Activated CD8-positive, alpha-beta T cell treated with anti-CD3 and anti-CD28 coated beads for 36 hours (primary cell): ENCODE measurements around the gene GIPC3. TPM values are rescaled to one million over a fixed set of nuclear protein-coding genes. Genes with fewer than 3 reads are reported as not detected.
A peak's percentile ranks its signal among the peaks of the same experiment; 100 is the strongest.

ENCODE experiments used
- ATAC-seq: fragments of 200-7000 bp; cut with Tn5 transposase; one replicate; pipeline ENCODE4 v1.10.0; 2021; ENCODE audit warnings: mild to moderate bottlenecking, moderate library complexity
- CTCF ChIA-PET: fragments of 350-600 bp; sonication (Branson Sonifier 250); formaldehyde crosslinking; loops from one replicate; lab custom pipeline; 2021; ENCODE audit warnings: antibody characterized with exemption; lab: Charles Lee
- POLR2A ChIA-PET: fragments of 350-600 bp; sonication (Branson Sonifier 250); formaldehyde crosslinking; loops from one replicate; lab custom pipeline; 2021; ENCODE audit warnings: antibody characterized with exemption; lab: Charles Lee
- DNase-seq: peaks from one replicate; pipeline ENCODE4 v3.0.0-alpha.2; 2020
- H3K27ac Mint-ChIP-seq: one replicate; pipeline ENCODE4 v1.8.0; 2021; ENCODE audit warnings: mild to moderate bottlenecking, mixed read lengths
- H3K27me3 Mint-ChIP-seq: one replicate; pipeline ENCODE4 v1.8.0; 2021; ENCODE audit warnings: mixed read lengths
- H3K36me3 Mint-ChIP-seq: one replicate; pipeline ENCODE4 v1.8.0; 2021; ENCODE audit warnings: low read depth, mixed read lengths
- H3K4me1 Mint-ChIP-seq: one replicate; pipeline ENCODE4 v1.8.0; 2021; ENCODE audit warnings: low read depth, mixed read lengths
- H3K4me3 Mint-ChIP-seq: one replicate; pipeline ENCODE4 v1.8.0; 2021; ENCODE audit warnings: mild to moderate bottlenecking, moderate library complexity, mixed read lengths
- H3K9me3 Mint-ChIP-seq: one replicate; pipeline ENCODE4 v1.8.0; 2021; ENCODE audit warnings: mixed read lengths
- intact Hi-C: fragments of 100-400 bp; cut with micrococcal nuclease; formaldehyde crosslinking; loops from one replicate; pipeline ENCODE4 v1.10.0; 2022
- total RNA-seq, 2 experiments: library from RNA; stranded (reverse); gene quantifications; one replicate each; pipeline ENCODE4 v1.2.3, GENCODE V29; 2021
- TF ChIP-seq, protein P1 (sequence below): fragments of 200-600 bp; IDR thresholded peaks from one replicate; pipeline ENCODE4 v1.8.0; 2022; ENCODE audit warnings: antibody characterized with exemption, mild to moderate bottlenecking

GIPC3 gene
- total RNA-seq, 2 experiments from 2014 or later: 0.09 to 0.14 TPM

DNA sequence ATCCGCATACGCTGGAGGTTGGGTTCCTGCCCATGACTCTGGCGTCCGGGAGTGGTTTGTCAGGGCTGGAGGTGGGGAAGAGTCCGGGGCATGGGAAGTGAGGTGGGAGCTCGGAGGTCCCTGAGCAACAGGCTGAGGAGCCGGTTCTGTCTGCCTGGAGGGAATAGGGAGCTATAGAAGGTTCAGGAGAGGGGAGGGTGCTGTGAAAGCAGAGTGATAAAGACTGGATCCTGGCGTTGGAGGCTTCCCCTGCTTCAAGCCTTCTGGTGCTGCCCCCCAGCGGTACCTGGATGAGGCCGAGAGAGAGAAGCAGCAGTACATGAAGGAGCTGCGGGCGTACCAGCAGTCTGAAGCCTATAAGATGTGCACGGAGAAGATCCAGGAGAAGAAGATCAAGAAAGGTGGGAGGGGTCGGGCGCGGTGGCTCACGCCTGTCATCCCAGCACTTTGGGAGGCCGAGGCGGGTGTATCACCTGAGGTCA lies 10.0 kb upstream of the GIPC3 start:
- no peak overlapping the region for H3K27ac Mint-ChIP-seq
- TF ChIP-seq, protein P1, sequence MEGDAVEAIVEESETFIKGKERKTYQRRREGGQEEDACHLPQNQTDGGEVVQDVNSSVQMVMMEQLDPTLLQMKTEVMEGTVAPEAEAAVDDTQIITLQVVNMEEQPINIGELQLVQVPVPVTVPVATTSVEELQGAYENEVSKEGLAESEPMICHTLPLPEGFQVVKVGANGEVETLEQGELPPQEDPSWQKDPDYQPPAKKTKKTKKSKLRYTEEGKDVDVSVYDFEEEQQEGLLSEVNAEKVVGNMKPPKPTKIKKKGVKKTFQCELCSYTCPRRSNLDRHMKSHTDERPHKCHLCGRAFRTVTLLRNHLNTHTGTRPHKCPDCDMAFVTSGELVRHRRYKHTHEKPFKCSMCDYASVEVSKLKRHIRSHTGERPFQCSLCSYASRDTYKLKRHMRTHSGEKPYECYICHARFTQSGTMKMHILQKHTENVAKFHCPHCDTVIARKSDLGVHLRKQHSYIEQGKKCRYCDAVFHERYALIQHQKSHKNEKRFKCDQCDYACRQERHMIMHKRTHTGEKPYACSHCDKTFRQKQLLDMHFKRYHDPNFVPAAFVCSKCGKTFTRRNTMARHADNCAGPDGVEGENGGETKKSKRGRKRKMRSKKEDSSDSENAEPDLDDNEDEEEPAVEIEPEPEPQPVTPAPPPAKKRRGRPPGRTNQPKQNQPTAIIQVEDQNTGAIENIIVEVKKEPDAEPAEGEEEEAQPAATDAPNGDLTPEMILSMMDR: no peak
- H3K4me3 Mint-ChIP-seq: no peak overlapping the region
- no peaks in the 10 kb centered on the region for H3K27me3 Mint-ChIP-seq
- H3K9me3 Mint-ChIP-seq: no peaks in the 10 kb centered on the region
- H3K4me1 Mint-ChIP-seq: peaks cover 11% of the 10 kb centered on the region
- peaks cover 13% of the 10 kb centered on the region for H3K36me3 Mint-ChIP-seq
- POLR2A ChIA-PET: interaction anchor here (0.6 kb wide), 1 partner anchor 10 kb away, joined by 4 read pairs; no protein-coding TSS in a partner anchor
- ATAC-seq: no peak
- intact Hi-C loops: no loop called here
- CTCF ChIA-PET: interaction anchor here (1.3 to 1.6 kb wide), 2 partner anchors 11 to 18 kb away, joined by 4 to 5 read pairs; partner anchors contain the start of gene MFSD12
- DNase-seq: peak; percentile 51

DNA sequence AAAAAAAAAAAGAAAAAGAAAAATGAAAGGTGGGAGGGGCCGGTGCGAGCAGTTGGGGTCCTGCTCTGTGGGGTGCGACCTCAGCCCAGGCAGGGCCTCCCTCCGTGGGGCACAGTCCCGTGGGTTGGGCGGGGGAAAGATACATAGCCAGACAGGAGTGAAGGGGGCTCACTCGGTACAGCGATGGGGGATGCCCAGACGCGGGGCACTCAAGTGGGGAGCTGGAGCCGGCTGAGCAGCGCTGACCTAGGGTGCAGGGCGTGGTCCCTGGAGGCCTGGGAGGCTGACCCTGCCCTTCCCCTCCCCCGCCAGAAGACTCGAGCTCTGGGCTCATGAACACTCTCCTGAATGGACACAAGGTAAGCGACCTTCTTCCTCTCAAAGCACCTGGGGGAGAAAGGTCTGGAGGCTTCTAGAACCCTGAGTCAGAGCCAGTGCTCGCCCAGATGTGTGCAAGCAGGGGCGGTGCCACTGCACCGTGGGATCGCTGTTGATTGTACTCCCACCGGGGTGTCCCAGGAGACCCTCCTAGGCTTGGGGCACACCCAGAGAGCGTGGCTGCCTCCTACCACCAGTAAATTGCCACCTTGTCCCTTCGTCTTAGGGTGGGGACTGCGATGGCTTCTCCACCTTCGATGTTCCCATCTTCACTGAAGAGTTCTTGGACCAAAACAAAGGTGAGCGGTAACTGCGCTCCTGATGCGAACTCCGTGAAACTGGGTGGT lies 9.2 kb upstream of the GIPC3 start:
- Mint-ChIP-seq H3K27ac (no peak overlapping the region), H3K27me3 (no peaks in the 10 kb centered on the region), H3K4me3 (no peak overlapping the region), H3K9me3 (no peaks in the 10 kb centered on the region), H3K4me1 (peaks cover 11% of the 10 kb centered on the region), H3K36me3 (peaks cover 13% of the 10 kb centered on the region)
- ATAC-seq (no peak), DNase-seq (no peak)
- TF ChIP-seq, protein P1: no peak
- ChIA-PET POLR2A (interaction anchor here (0.6 kb wide), 1 partner anchor 11 kb away, joined by 4 read pairs; no protein-coding TSS in a partner anchor), CTCF (interaction anchor here (1.3 kb wide), 1 partner anchor 19 kb away, joined by 5 read pairs; the partner anchor contains the start of gene MFSD12)
- intact Hi-C loops: no loop called here

DNA sequence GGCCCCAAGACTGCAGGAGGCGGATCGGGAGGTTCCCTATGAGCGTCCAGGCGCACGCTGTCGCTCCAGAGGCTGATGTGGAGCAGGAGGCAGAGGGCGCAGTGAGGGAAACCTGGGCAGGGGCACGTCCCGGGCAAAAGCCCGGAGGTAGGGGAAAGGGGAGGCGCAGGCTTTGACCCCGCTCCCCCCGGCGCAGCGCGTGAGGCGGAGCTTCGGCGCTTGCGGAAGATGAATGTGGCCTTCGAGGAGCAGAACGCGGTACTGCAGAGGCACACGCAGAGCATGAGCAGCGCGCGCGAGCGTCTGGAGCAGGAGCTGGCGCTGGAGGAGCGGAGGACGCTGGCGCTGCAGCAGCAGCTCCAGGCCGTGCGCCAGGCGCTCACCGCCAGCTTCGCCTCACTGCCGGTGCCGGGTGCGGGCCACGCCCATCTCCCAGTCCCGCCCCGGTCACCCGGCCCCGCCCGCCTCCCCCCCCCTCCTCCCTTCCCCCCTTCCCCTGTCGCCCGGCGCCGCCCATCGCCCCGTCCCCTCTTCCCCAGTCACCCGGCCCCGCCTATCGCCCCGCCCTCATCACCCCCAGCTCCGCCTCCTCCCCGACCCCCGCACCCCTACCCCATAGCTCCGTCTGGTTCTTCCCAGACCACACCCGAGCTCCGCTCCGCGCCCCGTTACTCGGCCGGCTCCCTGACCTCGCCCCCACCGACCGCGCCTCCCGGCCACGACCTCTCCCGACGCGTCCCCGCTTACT lies 8.4 kb upstream of the GIPC3 start:
- H3K4me1 Mint-ChIP-seq: peaks cover 7% of the 10 kb centered on the region
- no peak for DNase-seq
- no peak overlapping the region for H3K4me3 Mint-ChIP-seq
- ATAC-seq: no peak
- H3K27ac Mint-ChIP-seq: no peak overlapping the region
- H3K27me3 Mint-ChIP-seq: no peaks in the 10 kb centered on the region
- POLR2A ChIA-PET: no interaction called here
- CTCF ChIA-PET: no interaction called here
- TF ChIP-seq, protein P1: no peak
- H3K9me3 Mint-ChIP-seq: no peaks in the 10 kb centered on the region
- intact Hi-C loops: no loop called here
- H3K36me3 Mint-ChIP-seq: peaks cover 13% of the 10 kb centered on the region

DNA sequence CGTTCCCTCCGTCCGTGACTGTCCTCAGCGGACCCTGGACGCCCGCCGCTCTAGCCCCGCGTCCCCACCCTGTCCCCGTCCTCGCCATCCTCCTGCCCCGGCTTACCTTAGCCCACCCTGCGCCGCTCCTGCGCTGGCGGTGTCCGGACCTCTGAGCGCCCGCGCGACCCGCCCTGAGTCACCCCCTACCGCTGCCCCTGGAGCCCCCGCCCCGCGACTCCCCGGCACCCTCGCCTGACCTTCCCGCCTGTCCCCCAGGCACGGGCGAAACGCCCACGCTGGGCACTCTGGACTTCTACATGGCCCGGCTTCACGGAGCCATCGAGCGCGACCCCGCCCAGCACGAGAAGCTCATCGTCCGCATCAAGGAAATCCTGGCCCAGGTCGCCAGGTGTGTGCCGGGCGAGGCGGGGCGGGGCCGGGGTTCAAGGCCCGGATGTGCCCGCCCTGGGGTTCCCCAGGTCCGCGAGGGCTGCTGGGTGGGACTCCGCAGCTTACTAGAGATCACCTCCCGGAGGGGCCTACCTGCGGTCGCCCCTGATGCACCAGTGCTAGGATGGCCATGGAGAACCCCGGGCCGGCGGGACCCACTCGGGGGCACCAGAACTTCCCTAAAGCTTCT lies 7.4 kb upstream of the GIPC3 start:
- no peak for ATAC-seq
- H3K27ac Mint-ChIP-seq: no peak overlapping the region
- intact Hi-C loops: no loop called here
- TF ChIP-seq, protein P1: no peak
- DNase-seq: no peak
- peaks cover 4% of the 10 kb centered on the region for H3K4me1 Mint-ChIP-seq
- ChIA-PET CTCF (interaction anchor here (1.1 kb wide), 1 partner anchor 9 kb away, joined by 4 read pairs; no protein-coding TSS in a partner anchor), POLR2A (no interaction called here)
- H3K4me3 Mint-ChIP-seq: no peak overlapping the region
- H3K9me3 Mint-ChIP-seq: no peaks in the 10 kb centered on the region
- no peaks in the 10 kb centered on the region for H3K27me3 Mint-ChIP-seq
- peaks cover 13% of the 10 kb centered on the region for H3K36me3 Mint-ChIP-seq
